ENCODE data around the gene SLC15A3. TPM values are rescaled to one million over a fixed set of nuclear protein-coding genes. Genes with fewer than 3 reads are reported as not detected.

The SLC15A3 gene
- 10 to 100 TPM in 1 of 2 donors, 1 to 10 TPM in 1; 3.3 to 19.4 TPM for total RNA-seq

- Histone ChIP-seq H3K36me3 (no peaks in the 10 kb centered on the region), H3K4me3 (peak within 1 kb of the TSS; percentile 25), H3K4me1 (replicated peaks) (no peaks in the 10 kb centered on the region), H3K9me3 (no peaks in the 10 kb centered on the region), H3K27ac (peak within 1 kb of the TSS; percentile 52 to 63), H3K27me3 (replicated peaks; ENCODE audit: insufficient read depth) (no peaks in the 10 kb centered on the region)
- intact Hi-C loops (cut with DNase I), result no loop called here
- WGBS, result 41% methylated on average over 23 of the region's 23 CpGs
- DNase-seq (ENCODE audit: low spot score), result no peak
- TF ChIP-seq POLR2AphosphoS5 (IDR thresholded peaks at IDR 0.05), result no peak
- no peak for TF ChIP-seq CTCF (IDR thresholded peaks at IDR 0.05)
- TF ChIP-seq POLR2A (IDR thresholded peaks at IDR 0.05), result no peak
Observed at GRCh38 chr11:60951904-60952741, at the start of gene SLC15A3. Gene SLC15A3, minus strand, starts transcription at chr11:60952176. Its CDS starts 625 bp downstream, at chr11:60951551.

DNA sequence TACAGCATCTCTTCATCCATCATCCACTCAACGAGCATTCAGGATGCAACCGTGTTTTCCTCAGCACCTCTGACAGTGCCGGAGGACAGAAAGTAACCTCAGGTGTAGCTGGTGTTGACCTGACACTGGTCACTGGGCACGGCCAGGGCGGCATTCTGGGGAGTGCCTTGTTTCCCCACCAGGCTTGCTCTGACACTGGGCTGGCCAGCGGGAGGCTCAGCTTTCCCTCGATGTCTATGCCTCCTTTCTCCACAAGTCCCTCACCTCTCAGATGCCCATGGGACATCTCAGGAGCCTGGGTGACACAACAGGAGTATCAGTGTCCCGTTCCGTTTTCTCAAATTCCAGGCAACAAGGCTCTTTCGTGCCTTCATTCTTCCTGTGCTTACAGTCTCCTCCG, 48.5 kb upstream of the SLC15A3 start:
- no peaks in the 10 kb centered on the region for H3K36me3 ChIP-seq
- DNase-seq (ENCODE audit: low spot score), result no peak
- H3K9me3 ChIP-seq, result no peaks in the 10 kb centered on the region
- no peak overlapping the region for H3K4me3 ChIP-seq
- no peak for TF ChIP-seq POLR2AphosphoS5 (IDR thresholded peaks at IDR 0.05)
- no peak for TF ChIP-seq CTCF (IDR thresholded peaks at IDR 0.05)
- TF ChIP-seq POLR2A (IDR thresholded peaks at IDR 0.05), result no peak
- no peaks in the 10 kb centered on the region for H3K4me1 ChIP-seq (replicated peaks)
- no peak overlapping the region for H3K27ac ChIP-seq
- intact Hi-C loops (cut with DNase I), result no loop called here
- H3K27me3 ChIP-seq (replicated peaks; ENCODE audit: insufficient read depth), result no peaks in the 10 kb centered on the region
- WGBS, result 82% methylated on average over 11 of the region's 11 CpGs

GRCh38 chr11:60996381-60997138, 44.6 kb upstream of the SLC15A3 start:
- no peaks in the 10 kb centered on the region for H3K9me3 ChIP-seq
- H3K27ac ChIP-seq, result no peak overlapping the region
- H3K27me3 ChIP-seq (replicated peaks; ENCODE audit: insufficient read depth), result no peaks in the 10 kb centered on the region
- no peak for DNase-seq (ENCODE audit: low spot score)
- 81% methylated on average over 9 of the region's 13 CpGs for WGBS
- TF ChIP-seq POLR2AphosphoS5 (IDR thresholded peaks at IDR 0.05), result no peak
- no peak for TF ChIP-seq CTCF (IDR thresholded peaks at IDR 0.05)
- TF ChIP-seq POLR2A (IDR thresholded peaks at IDR 0.05), result no peak
- H3K4me1 ChIP-seq (replicated peaks), result no peaks in the 10 kb centered on the region
- no peak overlapping the region for H3K4me3 ChIP-seq
- intact Hi-C loops (cut with DNase I), result no loop called here
- H3K36me3 ChIP-seq, result no peaks in the 10 kb centered on the region

DNA sequence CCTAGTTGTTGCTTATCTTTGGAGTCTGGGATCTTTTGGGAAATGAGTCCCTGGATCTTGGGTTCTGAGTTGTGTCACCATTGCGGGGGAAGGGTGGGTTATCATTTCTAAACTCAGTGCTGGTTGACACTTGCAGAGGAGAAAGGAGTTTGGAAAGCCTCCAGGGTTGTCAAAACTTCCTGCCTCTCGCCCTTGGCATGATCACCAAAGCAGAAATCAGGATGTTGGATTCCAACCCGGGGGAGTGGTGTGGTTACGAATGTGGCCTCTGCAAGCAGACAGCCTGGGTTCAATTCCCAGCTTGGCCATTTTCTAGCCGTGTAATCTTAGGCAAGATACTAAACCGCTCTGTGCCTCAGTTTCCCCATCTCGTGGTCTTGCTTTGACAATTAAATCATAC, 43.8 kb upstream of the SLC15A3 start:
- no peak for TF ChIP-seq CTCF (IDR thresholded peaks at IDR 0.05)
- TF ChIP-seq POLR2A (IDR thresholded peaks at IDR 0.05), result no peak
- no peak for TF ChIP-seq POLR2AphosphoS5 (IDR thresholded peaks at IDR 0.05)
- DNase-seq (ENCODE audit: low spot score), result no peak
- Histone ChIP-seq H3K36me3 (no peaks in the 10 kb centered on the region), H3K27me3 (replicated peaks; ENCODE audit: insufficient read depth) (no peaks in the 10 kb centered on the region), H3K4me3 (no peak overlapping the region), H3K9me3 (no peaks in the 10 kb centered on the region), H3K27ac (no peak overlapping the region), H3K4me1 (replicated peaks) (no peaks in the 10 kb centered on the region)
- intact Hi-C loops (cut with DNase I), result no loop called here
- WGBS, result 57% methylated on average over 7 of the region's 7 CpGs

Data from prostate gland (tissue), 2 donors.